GM04503 (cell line): ENCODE results near the gene ANKMY1.
"Not testable (repeated sequence)": the region's sequence is repeated elsewhere in the genome, so short reads cannot be mapped to it uniquely, and the experiment has no call there.

Source experiments
- DNase-seq: peaks from one replicate; pipeline ENCODE4 v3.0.0-alpha.2; 2012; ENCODE audit warnings: low read depth

ANKMY1 gene

GRCh38 chr2:240502430-240503121, 55.2 kb downstream of the ANKMY1 start:
- no peak for DNase-seq

GRCh38 chr2:240502059-240502429, 55.7 kb downstream of the ANKMY1 start:
- no peak for DNase-seq

GRCh38 chr2:240501531-240501991, 56.2 kb downstream of the ANKMY1 start:
- DNase-seq: no peak

GRCh38 chr2:240500561-240501423, 57.0 kb downstream of the ANKMY1 start:
- DNase-seq: no peak

GRCh38 chr2:240499309-240500301, 58.2 kb downstream of the ANKMY1 start:
- no peak for DNase-seq

- DNase-seq: no peak
Observed at GRCh38 chr2:240498958-240499260, 58.9 kb downstream of the ANKMY1 start.

- DNase-seq: no peak
Observed at GRCh38 chr2:240498171-240498957, 59.4 kb downstream of the ANKMY1 start.

- DNase-seq: not testable (repeated sequence)
Observed at GRCh38 chr2:240497082-240497481, 60.7 kb downstream of the ANKMY1 start.

- not testable (repeated sequence) for DNase-seq
Observed at GRCh38 chr2:240494942-240495341, 62.8 kb downstream of the ANKMY1 start.

GRCh38 chr2:240494194-240494793, 63.5 kb downstream of the ANKMY1 start:
- DNase-seq: no peak

GRCh38 chr2:240491483-240491882, 66.3 kb downstream of the ANKMY1 start:
- DNase-seq: no peak

- no peak for DNase-seq
Observed at GRCh38 chr2:240482141-240482540, 75.6 kb downstream of the ANKMY1 start.

- DNase-seq: no peak
Observed at GRCh38 chr2:240481720-240482119, 76.1 kb downstream of the ANKMY1 start.

GRCh38 chr2:240480834-240481623, 76.8 kb downstream of the ANKMY1 start:
- no peak for DNase-seq

- DNase-seq: no peak
Observed at GRCh38 chr2:240479111-240479501, 78.7 kb downstream of the ANKMY1 start.

- no peak for DNase-seq
Observed at GRCh38 chr2:240478346-240479110, 79.3 kb downstream of the ANKMY1 start.

- DNase-seq: no peak
Observed at GRCh38 chr2:240477916-240478315, 79.9 kb downstream of the ANKMY1 start.

- DNase-seq: no peak
Observed at GRCh38 chr2:240473211-240473610, 84.6 kb downstream of the ANKMY1 start.

- no peak for DNase-seq
Observed at GRCh38 chr2:240472078-240472790, 85.6 kb downstream of the ANKMY1 start.
